Stimulated activated CD4-positive, alpha-beta T cell treated with anti-CD3 and anti-CD28 coated beads, Interleukin-2, amount 100 ng/mL, for 4 hours (primary cell): Measurements from ENCODE around the gene RING1.

ENCODE experiments used
- DNase-seq: peaks from one replicate; pipeline ENCODE4 v3.0.0-alpha.2; 2020; ENCODE audit warnings: low read depth

RING1 gene

DNA sequence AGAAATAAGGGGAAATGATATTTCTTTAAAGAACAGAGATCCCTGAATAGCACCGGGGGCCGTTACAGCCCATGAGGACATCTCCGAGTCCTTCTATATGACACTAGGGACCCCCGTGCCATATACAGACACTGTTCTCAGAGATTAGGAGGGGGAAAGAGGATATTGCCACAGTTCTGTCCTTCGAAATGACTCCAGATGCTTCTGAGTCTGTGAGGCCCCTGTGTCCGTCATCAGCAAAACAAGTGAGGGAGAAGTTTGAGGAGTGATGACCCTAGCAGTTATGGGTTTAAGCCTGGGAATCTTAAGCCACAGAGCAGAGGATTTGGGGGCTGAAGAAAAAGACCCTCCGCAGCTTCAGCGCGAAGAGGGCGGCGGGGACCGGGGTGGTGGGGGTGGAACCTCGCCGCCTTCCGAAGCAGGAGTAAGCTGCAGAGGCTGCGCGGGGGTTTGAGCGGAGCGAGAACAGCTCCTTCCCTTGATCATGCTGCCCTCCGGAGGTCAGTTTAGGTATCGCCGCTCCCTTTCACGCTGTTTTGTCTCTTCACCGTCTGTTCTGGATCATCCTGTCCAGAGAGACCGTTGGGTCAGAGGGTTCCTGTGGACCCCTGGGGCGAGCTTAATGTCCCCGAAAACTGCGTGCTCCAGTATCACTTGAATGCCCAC lies 39.8 kb downstream of the RING1 start:
- DNase-seq, result peak; percentile 88

DNA sequence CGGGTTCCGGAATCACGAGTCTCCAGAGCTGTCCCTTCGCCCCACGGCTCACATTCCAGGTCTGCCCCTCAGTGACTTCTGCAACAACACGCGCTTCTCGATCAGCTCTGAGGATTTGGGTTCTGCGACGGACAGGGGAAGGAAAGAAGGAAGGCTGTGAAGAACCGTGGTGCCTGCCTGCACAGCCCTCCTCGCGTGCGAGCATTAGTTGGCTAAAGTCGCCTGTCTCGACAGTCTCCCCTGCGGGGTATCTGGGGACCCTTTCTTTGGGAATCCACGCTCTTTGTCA lies 40.3 kb downstream of the RING1 start:
- DNase-seq, result no peak

DNA sequence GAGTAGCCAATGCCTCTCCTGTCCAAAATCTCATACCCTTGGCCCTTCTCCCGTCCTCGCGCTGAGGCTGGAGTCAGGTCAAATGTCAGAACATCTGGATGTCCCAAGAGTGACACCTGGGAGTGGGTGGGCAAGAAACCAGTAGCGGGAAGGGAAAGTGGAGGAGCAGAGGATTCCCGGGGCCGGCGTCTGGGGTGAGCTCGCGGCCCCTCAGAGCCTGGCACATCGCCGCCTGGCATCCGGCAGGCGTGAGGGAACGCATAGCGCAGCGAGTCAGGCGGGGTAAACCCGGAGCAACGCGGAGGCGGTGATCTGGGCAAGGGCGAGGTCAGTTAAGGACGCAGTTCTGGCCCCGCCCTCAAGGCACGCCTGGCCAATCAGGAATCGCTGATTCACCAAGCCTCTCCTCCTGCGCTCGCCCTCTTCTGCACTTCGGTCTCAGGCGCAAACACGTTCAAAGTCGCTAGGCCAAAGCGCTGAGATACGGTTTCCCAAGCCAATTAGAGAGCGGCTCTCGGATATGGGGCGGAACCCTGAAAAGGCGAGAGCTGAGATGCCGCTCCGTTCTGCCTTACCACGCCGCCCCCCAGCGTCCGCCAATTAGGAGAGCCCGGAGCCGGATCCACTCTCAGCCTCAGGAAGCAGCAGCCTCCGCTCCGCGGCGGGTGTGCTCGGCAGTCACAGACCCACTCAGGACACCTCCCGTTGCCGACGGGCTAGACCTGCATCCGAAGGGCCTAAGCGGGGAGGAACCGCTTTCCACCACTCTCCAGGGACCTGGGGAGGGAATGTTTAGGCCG lies 40.8 kb downstream of the RING1 start:
- peak; percentile 90 for DNase-seq

DNA sequence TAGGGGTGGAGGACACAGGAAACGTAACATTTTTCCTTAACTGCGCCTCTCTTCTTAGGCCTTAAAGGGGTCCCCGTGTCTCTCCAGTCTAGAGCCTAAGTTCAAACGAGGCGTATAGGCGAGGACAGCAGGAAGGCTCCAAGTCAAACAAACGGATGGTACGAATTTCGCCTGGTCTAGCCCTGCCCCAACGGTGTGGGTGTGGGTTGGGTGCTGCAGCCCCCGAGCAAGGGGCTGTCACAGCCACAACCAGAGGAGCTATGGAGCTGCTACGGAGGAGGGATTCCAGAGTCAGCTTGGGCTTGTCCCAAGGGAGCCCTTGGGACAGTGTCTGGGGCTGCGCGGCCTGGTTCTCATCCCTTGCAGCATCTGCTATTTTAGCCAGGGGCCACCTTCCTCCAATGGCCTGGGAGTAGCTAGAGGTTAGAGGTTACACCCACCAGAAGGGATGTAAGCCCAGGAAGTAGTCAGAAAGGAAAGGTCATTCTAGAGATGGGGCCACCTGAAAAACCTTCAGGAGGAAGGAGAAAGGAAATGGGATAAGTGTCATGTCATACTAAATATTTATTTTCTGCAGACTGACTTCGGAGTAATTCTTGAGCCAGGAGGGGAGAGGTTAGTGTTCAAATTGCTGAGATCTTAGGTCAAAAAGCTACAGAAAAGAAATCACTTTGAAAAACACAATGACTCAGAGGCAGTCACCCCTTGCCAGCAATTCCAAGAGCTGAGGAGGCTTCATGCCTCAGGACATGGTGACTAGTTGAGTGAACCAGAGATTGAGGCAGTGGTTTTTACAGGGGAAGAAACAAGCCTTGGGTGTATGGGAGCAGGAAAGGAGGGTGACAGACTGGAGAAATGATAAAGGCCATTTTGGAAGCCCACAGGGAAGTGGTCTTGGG lies 41.7 kb downstream of the RING1 start:
- DNase-seq, result no peak

DNA sequence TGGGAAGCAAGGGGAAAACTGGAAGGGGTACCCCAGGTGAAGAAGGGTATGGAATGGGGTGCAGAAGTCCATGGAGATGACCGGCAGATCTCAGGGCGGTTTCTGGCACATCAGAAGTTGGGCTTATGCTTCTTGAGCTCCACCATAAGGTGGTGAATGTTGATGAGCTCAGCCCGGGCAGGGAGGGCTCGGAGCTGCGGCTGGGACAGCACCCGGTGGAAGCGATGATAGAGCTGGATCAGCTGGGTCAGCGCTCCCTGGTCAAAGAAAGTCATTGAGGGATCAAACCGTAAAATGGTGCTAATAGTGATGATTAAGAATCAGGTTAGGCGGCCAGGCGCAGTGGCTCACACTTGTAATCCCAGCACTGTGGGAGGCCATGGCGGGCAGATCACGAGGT lies 42.4 kb downstream of the RING1 start:
- DNase-seq, result no peak

DNA sequence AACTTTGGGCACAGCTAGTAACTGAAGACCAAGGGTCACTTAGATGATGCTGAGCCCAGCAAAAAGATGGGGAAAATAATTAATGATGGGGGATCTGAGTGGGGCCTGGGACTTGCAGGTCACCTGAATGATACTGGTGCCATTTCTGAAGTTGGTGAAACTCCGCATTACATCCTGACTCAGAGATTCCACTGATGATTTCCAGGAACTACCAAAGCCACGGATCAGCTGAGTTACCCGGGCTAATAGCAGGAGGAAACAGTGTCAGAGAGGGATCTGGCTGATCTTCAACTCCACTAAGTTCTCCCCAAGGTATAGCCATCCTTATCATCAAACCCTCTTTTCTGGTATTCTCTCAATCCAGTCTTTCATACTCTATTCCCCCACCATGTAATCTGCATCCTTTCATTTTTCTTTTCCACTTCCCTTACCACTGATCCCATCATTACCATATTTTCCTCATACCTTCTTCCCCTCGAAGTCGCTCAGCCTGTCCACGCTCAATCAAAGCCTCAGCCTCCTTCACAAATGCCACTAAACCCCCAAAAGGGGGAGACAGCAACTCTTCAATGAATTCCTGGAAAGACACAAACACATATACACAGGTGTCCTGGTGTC lies 43.2 kb downstream of the RING1 start:
- no peak for DNase-seq

DNA sequence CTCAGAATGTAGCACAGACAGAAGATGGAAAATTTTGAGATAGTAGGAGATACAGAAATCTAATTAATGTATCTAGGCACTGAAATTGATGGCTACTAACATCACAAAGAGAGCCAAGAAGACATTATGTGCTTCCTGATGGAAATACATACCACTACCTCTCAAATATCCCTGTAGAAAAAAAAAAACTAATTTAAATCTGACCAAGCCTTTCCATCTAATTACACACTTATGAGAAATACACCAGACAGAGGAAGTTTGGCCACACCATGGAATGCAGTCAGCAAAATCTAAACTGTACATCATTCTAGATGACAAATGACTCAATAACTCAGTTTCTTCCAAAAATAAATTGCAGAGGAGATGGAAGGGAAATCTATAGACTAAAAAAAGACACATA lies 44.5 kb downstream of the RING1 start:
- no peak for DNase-seq

DNA sequence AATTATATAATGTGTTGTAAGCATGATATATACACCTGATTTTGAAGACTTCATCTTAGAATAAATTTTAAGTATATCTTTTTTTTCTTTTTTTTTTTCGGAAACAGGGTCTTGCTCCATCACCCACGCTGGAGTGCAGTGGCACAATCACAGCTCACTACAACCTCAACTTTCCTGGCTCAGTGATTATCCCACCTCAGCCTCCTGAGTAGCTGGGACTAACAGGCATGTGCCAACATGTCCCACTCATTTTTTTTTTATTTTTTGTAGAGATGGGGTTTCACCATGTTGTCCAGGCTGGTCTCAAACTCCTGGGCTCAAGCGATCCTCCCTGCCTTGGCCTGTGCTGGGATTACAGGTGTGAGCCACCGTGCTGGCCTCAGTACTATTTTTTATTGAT lies 46.3 kb downstream of the RING1 start:
- no peak for DNase-seq

DNA sequence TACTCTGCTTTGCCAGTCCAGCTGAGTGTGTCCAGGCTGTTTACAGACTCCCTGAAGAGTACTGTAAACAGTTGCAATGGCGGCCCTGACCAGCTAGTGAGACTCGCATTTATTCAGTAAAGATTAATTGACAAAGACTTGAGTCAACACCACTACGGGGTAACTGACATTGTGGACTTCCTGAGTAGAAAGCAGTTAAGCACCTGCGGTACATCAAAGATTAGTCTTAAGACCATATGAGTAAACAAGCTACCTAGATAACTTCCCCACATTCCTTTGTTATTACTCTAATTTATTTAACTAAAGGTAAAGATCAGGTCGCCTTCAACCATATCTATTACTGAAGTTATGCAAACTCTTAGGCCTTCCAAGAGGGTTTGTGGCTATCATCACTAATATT lies 50.7 kb downstream of the RING1 start:
- no peak for DNase-seq
